Stomach (tissue), 9 donors: ENCODE data around the gene ADAMTSL3. TPM values are rescaled to one million over a fixed set of nuclear protein-coding genes. Genes with fewer than 3 reads are reported as not detected.
"Not testable (repeated sequence)": the region's sequence is repeated elsewhere in the genome, so short reads cannot be mapped to it uniquely, and the experiment has no call there.

ENCODE experiments used
- DNase-seq, 2 donors: peaks; one replicate each; pipeline versions ENCODE4 v3.0.0 to v3.0.0-alpha.2; 2013 to 2019
- H3K27ac ChIP-seq, 5 donors: fragments of 200-600 bp in 4 of 5; sonication (generic) in 4 of 5; one replicate each; pipeline ENCODE4 v1.5.1; 2013 to 2019; ENCODE audit warnings: mild to moderate bottlenecking in 1 of 5, moderate library complexity in 1 of 5
- H3K27me3 ChIP-seq, 3 donors: fragments of 200-600 bp; sonication (generic); one replicate each; pipeline ENCODE4 v1.5.1; 2017 to 2019; ENCODE audit warnings: mixed run types in 1 of 3
- H3K36me3 ChIP-seq, 4 donors: fragments of 200-600 bp; sonication (generic); 1 replicate in 3 of 4; 2 replicates in 1 of 4; pipeline ENCODE4 v1.5.1; 2016 to 2019
- H3K4me1 ChIP-seq, 4 donors: fragments of 200-600 bp; sonication (generic); one replicate each; pipeline ENCODE4 v1.5.1; 2016 to 2019
- H3K4me3 ChIP-seq, 4 donors: fragments of 200-600 bp; sonication (generic) in 3 of 4; one replicate each; pipeline ENCODE4 v1.5.1; 2016 to 2019; ENCODE audit warnings: mild to moderate bottlenecking in 1 of 4
- H3K9me3 ChIP-seq, 4 donors: fragments of 200-600 bp; sonication (generic); one replicate each; pipeline ENCODE4 v1.5.1; 2016 to 2019
- CTCF ChIP-seq, 7 experiments: fragments of 450-650 bp in 4 of 7; fragments of 200-600 bp in 3 of 7; sonication (generic) in 3 of 7; IDR thresholded peaks; one replicate each; pipeline ENCODE4 v1.5.1; 2016 to 2019; ENCODE audit warnings: antibody characterized with exemption in 7 of 7, control low read depth in 2 of 7, mild to moderate bottlenecking in 1 of 7
- EP300 ChIP-seq: sonication (generic); formaldehyde crosslinking; IDR thresholded peaks from one replicate; pipeline ENCODE4 v1.6.1; 2017; ENCODE audit warnings: antibody characterized with exemption
- POLR2A ChIP-seq, 4 donors: fragments of 450-650 bp; IDR thresholded peaks; one replicate each; pipeline ENCODE4 v1.6.1; 2016; ENCODE audit warnings: antibody characterized with exemption in 4 of 4, control low read depth in 2 of 4, mild to moderate bottlenecking in 1 of 4, moderate library complexity in 1 of 4
- POLR2AphosphoS5 ChIP-seq, 3 donors: sonication (generic); formaldehyde crosslinking; IDR thresholded peaks; one replicate each; pipeline ENCODE4 v1.6.1; 2016; ENCODE audit warnings: antibody characterized with exemption in 3 of 3
- WGBS, 5 donors: extraction: QIAGEN DNeasy Blood & Tissue Kit in 3 of 5; methylation state at CpG; one replicate each; pipeline versions ENCODE4 v1.1.5 to v1.1.7; 2013 to 2018; 5-methylcytosine and 5-hydroxymethylcytosine counted together
- intact Hi-C: fragments of 100-400 bp; cut with DNase I; formaldehyde crosslinking; loops from one replicate; pipeline ENCODE4 v1.15.1; 2023; ENCODE audit warnings: low total_unique reads
- polyA plus RNA-seq, 3 donors: library from polyadenylated mRNA; stranded (reverse); fragments of 200-250 nt; gene quantifications; one replicate each; pipeline ENCODE4 v1.2.3, GENCODE V29; 2013
- total RNA-seq, 5 donors: library from RNA; depleted of rRNA; stranded (reverse); fragments of >200 nt; gene quantifications; one replicate each; pipeline versions ENCODE4 v1.1.0 to v1.2.3, GENCODE V29; 2014 to 2016
- donor health status: healthy with polysubstance abuse.
- donor health status: Bipolar disorder and iron deficiency.
- donor health status: healthy.

ADAMTSL3 gene
- total and polyA plus RNA-seq, 8 donors: 1.1 to 54.9 (median 6.0) TPM

- H3K4me1 ChIP-seq: peaks cover 0 to 13% (median 11%) of the 10 kb centered on the region in 4 donors
- H3K4me3 ChIP-seq, H3K27ac ChIP-seq, H3K9me3 ChIP-seq, intact Hi-C loops, DNase-seq, H3K36me3 ChIP-seq: not testable (repeated sequence)
- H3K27me3 ChIP-seq: peaks cover 0 to 53% (median 25%) of the 10 kb centered on the region in 3 donors
- 69 to 91% (median 85%) methylated on average over 2 of the region's 2 CpGs for WGBS, 5 donors
Observed at GRCh38 chr15:84078038-84078437, 424.1 kb downstream of the ADAMTSL3 start.

- H3K27ac ChIP-seq, intact Hi-C loops, H3K9me3 ChIP-seq, H3K36me3 ChIP-seq: not testable (repeated sequence)
- peaks cover 0 to 53% (median 25%) of the 10 kb centered on the region in 3 donors for H3K27me3 ChIP-seq
- 9 to 19% (median 16%) methylated on average over 12 to 15 of the region's 15 CpGs for WGBS, 5 donors
- H3K4me3 ChIP-seq: peak overlapping the region; percentile 42 to 51 (median 44)
- DNase-seq: peak in 1 of 2 donors; percentile 11
- peaks cover 0 to 13% (median 11%) of the 10 kb centered on the region in 4 donors for H3K4me1 ChIP-seq
Observed at GRCh38 chr15:84079325-84079884, 425.5 kb downstream of the ADAMTSL3 start.

GRCh38 chr15:84079885-84080777 lies 426.2 kb downstream of the ADAMTSL3 start:
- Histone ChIP-seq H3K27ac (no peak overlapping the region), H3K9me3 (peaks cover 0 to 5% (median 0%) of the 10 kb centered on the region in 4 donors), H3K4me3 (peak overlapping the region; percentile 42 to 51 (median 44)), H3K27me3 (peaks cover 0 to 58% (median 25%) of the 10 kb centered on the region in 3 donors), H3K36me3 (no peaks in the 10 kb centered on the region), H3K4me1 (peaks cover 0 to 13% (median 11%) of the 10 kb centered on the region in 4 donors)
- TF ChIP-seq EP300 (no peak), POLR2AphosphoS5 (IDR thresholded peaks at IDR 0.05) (no peak)
- peak; percentile 26 to 77 for DNase-seq
- intact Hi-C loops: no loop called here
- 2 to 3% (median 2%) methylated on average over 28 to 65 of the region's 65 CpGs for WGBS, 5 donors

- Histone ChIP-seq H3K4me1 (peaks cover 0 to 13% (median 11%) of the 10 kb centered on the region in 4 donors), H3K27me3 (peaks cover 0 to 58% (median 25%) of the 10 kb centered on the region in 3 donors), H3K4me3 (peak overlapping the region in 2 of 4 donors; percentile 44 to 51)
- H3K27ac ChIP-seq, DNase-seq, intact Hi-C loops, H3K9me3 ChIP-seq, H3K36me3 ChIP-seq: not testable (repeated sequence)
- 35 to 42% (median 38%) methylated on average over 8 to 9 of the region's 9 CpGs for WGBS, 5 donors
Observed at GRCh38 chr15:84080778-84081084, 426.8 kb downstream of the ADAMTSL3 start.

- intact Hi-C loops: no loop called here
- peaks cover 0 to 58% (median 25%) of the 10 kb centered on the region in 3 donors for H3K27me3 ChIP-seq
Observed at GRCh38 chr15:84081391-84082168, 427.7 kb downstream of the ADAMTSL3 start.

More at GRCh38 chr15:84081391-84082168, 427.7 kb downstream of the ADAMTSL3 start:
- H3K27ac ChIP-seq: no peak overlapping the region
- H3K36me3 ChIP-seq: no peaks in the 10 kb centered on the region
- peaks cover 0 to 13% (median 11%) of the 10 kb centered on the region in 4 donors for H3K4me1 ChIP-seq
- 75 to 83% (median 82%) methylated on average over 16 of the region's 16 CpGs for WGBS, 5 donors
- H3K9me3 ChIP-seq: peaks cover 0 to 5% (median 0%) of the 10 kb centered on the region in 4 donors
- no peak for DNase-seq
- TF ChIP-seq POLR2A (IDR thresholded peaks at IDR 0.05) (no peak), EP300 (no peak), CTCF (IDR thresholded peaks at IDR 0.05) (no peak), POLR2AphosphoS5 (IDR thresholded peaks at IDR 0.05) (no peak)
- no peak overlapping the region for H3K4me3 ChIP-seq
